ENCODE measurements around the gene DOHH. TPM values are rescaled to one million over a fixed set of nuclear protein-coding genes. Genes with fewer than 3 reads are reported as not detected.
"Not testable (repeated sequence)": the region's sequence is repeated elsewhere in the genome, so short reads cannot be mapped to it uniquely, and the experiment has no call there.

DOHH gene
- total RNA-seq, 3 donors from 2014 or later: 39.2 to 49.9 (median 42.9) TPM

DNA sequence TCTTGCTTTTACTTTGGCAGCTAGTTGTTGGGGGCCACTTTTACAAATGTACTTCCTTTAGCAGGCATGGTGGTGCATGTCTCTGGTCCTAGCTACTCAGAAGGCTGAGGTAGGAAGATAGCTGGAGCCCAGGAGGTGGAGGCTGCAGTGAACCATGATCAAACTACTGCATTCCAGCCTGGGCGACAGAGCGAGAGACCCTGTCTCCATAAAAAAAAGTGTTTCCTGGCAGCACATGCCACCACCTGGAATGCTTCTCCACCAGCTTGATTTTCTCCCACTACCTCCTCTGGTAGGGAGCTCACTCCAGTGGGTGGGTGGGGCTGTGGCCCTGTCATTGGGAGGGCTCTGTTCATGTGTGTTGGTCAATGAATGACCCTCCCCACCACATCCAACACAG lies 18.2 kb upstream of the DOHH start:
- peaks cover 7% of the 10 kb centered on the region for H3K36me3 Mint-ChIP-seq (ENCODE audit: insufficient read depth)
- no peaks in the 10 kb centered on the region for H3K9me3 Mint-ChIP-seq
- no peak for ATAC-seq
- no peak overlapping the region for H3K4me3 Mint-ChIP-seq
- H3K27me3 Mint-ChIP-seq (ENCODE audit: low read depth): no peaks in the 10 kb centered on the region
- peaks cover 38% of the 10 kb centered on the region for H3K4me1 Mint-ChIP-seq (ENCODE audit: low read depth)
- DNase-seq: no peak

DNA sequence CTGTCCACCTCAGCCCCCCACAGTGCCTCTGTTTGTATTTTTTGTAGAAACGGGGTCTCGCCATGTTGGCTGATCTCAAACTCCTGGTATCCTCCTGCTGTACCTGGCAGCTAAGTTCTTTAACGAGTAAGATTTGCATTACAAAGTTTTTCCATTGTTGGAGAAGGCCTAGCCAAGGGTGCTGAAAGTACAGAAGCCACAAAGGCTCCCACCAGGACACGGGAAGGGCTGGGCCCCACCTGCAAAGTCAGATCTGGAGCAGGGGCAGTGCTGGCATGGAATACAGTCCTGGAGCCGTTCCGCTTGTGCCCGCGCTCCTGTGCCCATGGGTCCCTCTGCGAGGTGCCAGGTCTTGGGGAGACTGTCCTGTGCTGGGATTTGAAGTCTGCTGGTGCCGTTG lies 17.8 kb upstream of the DOHH start:
- ATAC-seq (no peak), DNase-seq (no peak)
- H3K27me3 Mint-ChIP-seq (ENCODE audit: low read depth): no peaks in the 10 kb centered on the region
- H3K4me1 Mint-ChIP-seq (ENCODE audit: low read depth): peaks cover 40% of the 10 kb centered on the region
- no peaks in the 10 kb centered on the region for H3K9me3 Mint-ChIP-seq
- H3K36me3 Mint-ChIP-seq (ENCODE audit: insufficient read depth): peaks cover 7% of the 10 kb centered on the region
- H3K4me3 Mint-ChIP-seq: no peak overlapping the region

DNA sequence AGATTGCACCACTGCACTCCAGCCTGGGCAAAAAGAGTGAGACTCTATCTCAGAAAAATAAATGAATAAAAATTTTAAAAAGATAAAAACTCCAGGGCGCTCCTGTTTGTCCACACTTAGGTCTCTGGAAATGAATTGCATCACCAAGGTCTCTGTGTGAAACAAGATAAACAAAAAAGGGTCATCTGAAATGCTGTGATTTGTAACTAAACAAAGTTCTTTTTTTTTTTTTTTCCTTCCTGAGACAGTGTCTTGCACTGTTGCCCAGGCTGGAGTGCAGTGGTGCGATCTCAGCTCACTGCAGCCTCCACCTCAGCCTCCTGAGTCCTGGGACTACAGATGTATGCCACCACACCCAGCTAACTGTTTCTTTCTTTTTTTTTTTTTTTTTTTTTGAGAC lies 17.2 kb upstream of the DOHH start:
- Mint-ChIP-seq H3K9me3 (no peaks in the 10 kb centered on the region), H3K4me3 (no peak overlapping the region), H3K27me3 (ENCODE audit: low read depth) (no peaks in the 10 kb centered on the region), H3K36me3 (ENCODE audit: insufficient read depth) (peaks cover 7% of the 10 kb centered on the region), H3K4me1 (ENCODE audit: low read depth) (peaks cover 40% of the 10 kb centered on the region)
- no peak for DNase-seq
- ATAC-seq: no peak

DNA sequence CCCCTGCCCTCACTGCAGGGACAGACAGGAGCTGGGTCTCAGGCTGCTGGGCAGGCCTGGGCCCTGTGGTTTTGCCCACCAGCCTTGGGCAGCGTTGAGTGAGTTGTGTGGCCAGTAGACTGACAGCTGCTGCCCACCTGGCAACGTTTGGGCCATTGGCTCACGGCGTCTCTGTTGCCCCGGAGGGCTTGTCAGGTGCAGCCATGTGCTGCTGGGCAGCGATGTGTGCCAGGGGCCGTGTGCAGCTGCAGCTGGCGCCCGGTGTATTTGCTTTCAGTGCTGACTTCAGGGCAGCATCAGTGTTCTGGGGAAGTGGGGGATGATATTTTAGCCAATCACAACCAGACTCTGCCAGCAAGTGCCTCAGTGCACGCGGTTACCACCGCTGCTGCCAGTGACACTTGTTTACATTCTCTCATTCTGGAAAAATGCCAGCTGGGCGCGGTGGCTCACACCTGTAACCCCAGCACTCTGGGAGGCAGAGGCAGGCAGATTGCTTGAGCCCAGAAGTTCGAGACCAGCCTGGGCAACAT lies 16.3 kb upstream of the DOHH start:
- Mint-ChIP-seq H3K36me3 (ENCODE audit: insufficient read depth) (peaks cover 4% of the 10 kb centered on the region), H3K4me3 (no peak overlapping the region), H3K4me1 (ENCODE audit: low read depth) (peaks cover 42% of the 10 kb centered on the region), H3K27me3 (ENCODE audit: low read depth) (no peaks in the 10 kb centered on the region), H3K9me3 (no peaks in the 10 kb centered on the region)
- DNase-seq: no peak
- peak; percentile 48 to 59 for ATAC-seq

DNA sequence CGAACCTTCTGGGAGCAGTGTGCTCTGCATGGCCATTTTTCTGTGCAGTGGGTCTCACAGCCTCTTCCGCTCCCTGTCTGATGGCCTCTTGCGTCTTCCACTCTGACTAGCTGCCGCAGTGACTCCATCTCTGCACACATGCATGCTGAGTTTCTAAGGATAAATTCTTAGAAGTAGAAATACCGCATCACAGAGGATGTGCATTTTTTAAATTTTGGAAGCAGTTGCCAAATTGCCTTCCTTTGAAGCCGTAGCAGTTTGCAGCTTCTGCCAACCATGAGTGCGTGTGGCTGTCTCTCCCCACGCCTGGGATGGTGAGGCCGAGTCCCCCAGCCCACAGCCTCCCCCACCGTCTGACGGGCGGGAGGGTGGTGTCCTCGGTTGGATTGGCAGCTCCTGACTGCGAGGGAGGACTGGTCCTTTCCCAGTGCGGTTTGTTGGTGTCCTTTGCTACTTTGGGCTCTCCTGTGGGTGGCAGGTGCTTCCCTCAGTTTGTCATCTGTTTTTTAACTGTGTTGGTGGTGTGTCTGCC lies 15.5 kb upstream of the DOHH start:
- no peak for ATAC-seq
- no peaks in the 10 kb centered on the region for H3K27me3 Mint-ChIP-seq (ENCODE audit: low read depth)
- DNase-seq: no peak
- H3K4me1 Mint-ChIP-seq (ENCODE audit: low read depth): peaks cover 44% of the 10 kb centered on the region
- no peaks in the 10 kb centered on the region for H3K9me3 Mint-ChIP-seq
- peaks cover 2% of the 10 kb centered on the region for H3K36me3 Mint-ChIP-seq (ENCODE audit: insufficient read depth)
- no peak overlapping the region for H3K4me3 Mint-ChIP-seq

DNA sequence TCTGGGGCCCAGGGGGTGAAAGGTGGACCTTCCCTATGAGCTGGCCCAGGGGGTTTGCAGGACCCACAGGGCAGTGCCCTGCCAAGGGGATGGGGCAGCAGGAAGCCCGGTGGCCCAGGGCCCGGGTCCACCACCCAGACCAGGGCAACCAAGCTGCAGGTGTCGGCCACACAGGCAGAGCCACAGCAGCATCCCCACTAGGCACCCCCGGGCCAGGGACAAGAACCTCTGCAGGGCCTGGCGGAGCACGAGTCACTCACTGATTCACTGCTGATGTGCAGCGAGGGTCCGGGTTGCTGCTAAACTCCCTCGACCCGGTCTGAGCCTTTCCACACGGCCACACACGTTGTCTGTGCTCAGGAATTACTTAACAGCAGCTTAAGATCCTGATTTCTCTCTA lies 14.5 kb upstream of the DOHH start:
- H3K9me3 Mint-ChIP-seq: no peaks in the 10 kb centered on the region
- no peak for DNase-seq
- peaks cover 46% of the 10 kb centered on the region for H3K4me1 Mint-ChIP-seq (ENCODE audit: low read depth)
- ATAC-seq: no peak
- H3K4me3 Mint-ChIP-seq: no peak overlapping the region
- H3K27me3 Mint-ChIP-seq (ENCODE audit: low read depth): no peaks in the 10 kb centered on the region
- no peaks in the 10 kb centered on the region for H3K36me3 Mint-ChIP-seq (ENCODE audit: insufficient read depth)

DNA sequence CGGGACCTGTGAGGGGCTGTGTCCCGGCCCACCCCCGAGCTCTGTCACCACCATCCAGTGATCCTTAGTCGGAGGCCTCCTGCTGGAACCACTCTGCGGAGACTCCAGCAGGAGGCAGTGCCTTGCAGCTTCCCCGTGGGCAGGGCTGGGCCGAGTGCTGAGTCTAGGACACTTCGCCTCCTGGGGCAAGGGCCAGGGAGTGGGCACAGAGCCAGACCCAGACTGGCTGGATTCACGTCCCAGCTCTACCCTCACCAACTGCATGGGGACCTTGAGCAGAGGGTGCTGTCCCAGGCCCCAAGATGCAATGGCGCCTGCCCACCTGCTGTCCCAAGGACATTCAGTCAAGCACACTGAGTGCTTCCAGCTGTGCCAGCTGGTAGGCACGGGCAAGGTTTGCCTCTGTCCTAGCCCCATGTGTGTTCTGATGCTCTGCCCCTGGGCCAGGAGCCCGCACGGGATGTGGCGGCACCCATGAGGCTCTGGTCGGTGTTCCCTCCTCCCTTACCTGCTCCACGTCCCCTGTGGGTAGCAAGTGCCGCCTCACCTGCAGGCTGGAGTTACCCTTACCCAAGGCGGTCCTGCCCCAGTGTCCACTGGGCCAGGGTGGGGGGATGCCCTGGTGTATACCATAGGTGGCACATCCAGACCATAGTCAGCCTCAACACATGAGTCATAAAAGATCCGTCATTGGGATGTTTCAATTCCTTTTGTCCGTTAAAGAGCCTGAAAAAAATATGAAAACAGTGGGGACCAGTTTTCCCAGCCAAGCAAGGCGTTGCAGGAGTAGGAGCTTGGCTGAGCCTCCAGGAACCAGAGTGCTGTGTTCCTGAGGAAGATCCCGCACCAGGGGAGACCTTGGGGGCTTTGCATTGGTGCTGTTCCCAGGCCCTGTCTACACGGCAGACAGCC lies 13.0 kb upstream of the DOHH start:
- H3K36me3 Mint-ChIP-seq (ENCODE audit: insufficient read depth): peaks cover 11% of the 10 kb centered on the region
- H3K4me1 Mint-ChIP-seq (ENCODE audit: low read depth): peaks cover 57% of the 10 kb centered on the region
- H3K9me3 Mint-ChIP-seq: no peaks in the 10 kb centered on the region
- no peaks in the 10 kb centered on the region for H3K27me3 Mint-ChIP-seq (ENCODE audit: low read depth)
- DNase-seq (no peak), ATAC-seq (no peak)
- no peak overlapping the region for H3K4me3 Mint-ChIP-seq

DNA sequence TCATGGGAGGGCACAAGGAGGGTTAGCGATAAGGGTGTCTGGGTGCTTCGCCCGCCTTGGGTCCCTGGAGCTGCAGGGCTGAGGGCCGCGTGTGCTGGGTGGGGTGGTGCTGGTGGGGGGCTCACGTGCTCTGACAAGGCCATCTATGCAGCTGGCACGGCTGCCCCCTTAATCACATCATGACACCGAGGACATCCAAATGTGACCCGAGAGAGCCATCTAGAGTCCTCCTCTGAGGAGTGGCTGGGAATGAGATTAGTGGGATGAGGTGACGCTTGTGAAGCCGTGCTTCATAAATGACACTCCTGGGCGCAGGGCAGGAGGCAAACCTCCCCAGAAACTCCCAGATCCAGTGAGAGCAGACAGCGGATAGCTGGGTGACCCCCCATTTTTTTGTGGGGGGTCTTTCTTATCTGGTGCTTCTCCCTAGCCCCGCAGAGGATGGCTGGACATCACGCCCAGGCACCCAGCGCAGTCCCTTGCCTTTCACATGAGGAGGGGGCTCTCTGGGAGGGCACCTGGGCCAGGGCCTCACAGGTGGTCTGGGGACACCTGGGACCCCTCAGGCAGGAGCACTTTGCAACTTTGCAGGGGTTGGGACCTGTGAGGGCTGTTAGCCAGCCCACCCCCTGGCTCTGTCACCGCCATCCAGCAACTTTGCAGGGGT lies 12.2 kb upstream of the DOHH start:
- Mint-ChIP-seq H3K36me3 (ENCODE audit: insufficient read depth) (peaks cover 11% of the 10 kb centered on the region), H3K9me3 (no peaks in the 10 kb centered on the region), H3K4me1 (ENCODE audit: low read depth) (peaks cover 60% of the 10 kb centered on the region), H3K27me3 (ENCODE audit: low read depth) (no peaks in the 10 kb centered on the region), H3K4me3 (no peak overlapping the region)
- ATAC-seq (no peak), DNase-seq (no peak)

DNA sequence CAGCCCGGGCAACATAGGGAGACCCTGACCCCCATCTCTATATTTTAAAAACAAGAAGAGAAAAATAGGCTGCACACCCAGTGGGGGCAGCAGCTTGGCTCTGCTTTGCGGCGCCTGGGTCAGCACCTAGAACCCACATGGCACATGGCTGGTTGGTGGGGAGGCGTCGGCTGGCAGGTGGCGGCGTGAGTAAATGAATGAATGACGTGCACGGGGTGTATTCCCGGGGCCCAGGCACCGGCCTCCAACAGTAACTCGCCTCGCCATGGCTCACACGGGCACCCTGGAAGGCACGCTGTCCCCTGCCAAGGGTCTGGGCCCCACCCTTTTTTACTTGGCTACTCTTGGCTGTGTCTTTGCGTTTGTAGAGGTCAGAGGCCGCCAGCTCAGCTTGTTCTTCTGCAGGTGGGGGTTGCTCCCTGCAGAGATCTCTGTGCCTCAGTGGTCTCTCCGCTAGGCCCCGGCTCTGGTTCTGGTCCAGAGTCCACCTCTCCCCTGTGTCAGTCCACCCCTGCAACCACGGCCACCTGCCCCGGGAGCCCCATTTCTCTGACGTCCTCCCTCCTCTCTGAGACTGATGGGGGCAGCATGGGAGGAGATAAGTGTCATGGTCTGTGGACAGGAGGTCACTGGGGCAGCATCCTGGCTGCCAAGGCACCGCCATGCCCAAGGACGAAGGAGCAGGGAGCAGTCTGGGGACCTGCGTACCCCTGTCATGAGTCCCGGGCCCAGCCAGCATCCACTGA lies 11.2 kb upstream of the DOHH start:
- no peak for ATAC-seq
- no peaks in the 10 kb centered on the region for H3K9me3 Mint-ChIP-seq
- peaks cover 64% of the 10 kb centered on the region for H3K4me1 Mint-ChIP-seq (ENCODE audit: low read depth)
- H3K27me3 Mint-ChIP-seq (ENCODE audit: low read depth): no peaks in the 10 kb centered on the region
- DNase-seq: no peak
- no peak overlapping the region for H3K4me3 Mint-ChIP-seq
- H3K36me3 Mint-ChIP-seq (ENCODE audit: insufficient read depth): peaks cover 11% of the 10 kb centered on the region

DNA sequence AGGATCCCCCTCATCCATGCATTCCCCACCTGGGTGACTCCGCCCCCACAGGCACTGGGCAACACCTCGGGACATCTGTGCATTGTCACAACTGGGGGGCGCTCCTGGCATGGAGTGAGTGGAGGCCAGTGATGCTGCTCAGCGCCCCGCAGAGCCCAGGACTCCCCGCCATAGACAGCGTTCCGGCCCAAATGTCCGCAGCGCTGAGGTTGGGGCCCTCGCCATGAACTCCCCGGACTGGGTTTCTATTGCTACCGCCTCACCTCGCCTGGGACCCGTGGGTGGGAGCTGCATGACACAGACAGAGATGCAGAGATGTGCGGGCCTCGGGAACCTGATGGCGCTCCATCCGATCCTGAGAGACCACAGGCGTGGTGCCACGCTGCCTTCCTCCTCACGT lies 10.3 kb upstream of the DOHH start:
- no peak for ATAC-seq
- Mint-ChIP-seq H3K4me3 (no peak overlapping the region), H3K27me3 (ENCODE audit: low read depth) (no peaks in the 10 kb centered on the region), H3K4me1 (ENCODE audit: low read depth) (peaks cover 57% of the 10 kb centered on the region), H3K36me3 (ENCODE audit: insufficient read depth) (peaks cover 11% of the 10 kb centered on the region), H3K9me3 (no peaks in the 10 kb centered on the region)
- DNase-seq: no peak

DNA sequence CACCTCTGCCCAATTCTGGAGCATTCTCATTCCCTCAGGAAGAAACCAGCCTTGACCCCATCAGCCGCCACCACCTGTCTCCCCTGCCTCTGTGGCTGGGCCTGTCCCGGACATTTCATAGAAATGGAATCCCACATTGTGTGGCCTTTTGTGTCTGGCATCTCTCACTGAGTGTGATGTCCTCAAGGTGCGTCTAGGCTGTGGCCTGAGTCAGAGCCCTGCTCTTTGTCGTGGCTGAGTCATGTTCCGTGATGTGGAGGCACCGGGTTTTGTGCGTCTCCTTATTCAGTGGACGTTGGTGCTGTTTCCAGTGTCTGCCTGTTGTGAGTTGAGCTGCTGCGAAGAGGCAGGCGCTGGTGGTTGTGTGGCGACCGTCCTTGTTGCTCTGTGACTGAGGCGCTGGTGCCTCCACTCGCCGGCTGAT lies 9.1 kb upstream of the DOHH start:
- Mint-ChIP-seq H3K9me3 (no peaks in the 10 kb centered on the region), H3K27me3 (ENCODE audit: low read depth) (no peaks in the 10 kb centered on the region), H3K4me1 (ENCODE audit: low read depth) (peaks cover 57% of the 10 kb centered on the region), H3K4me3 (peak overlapping the region; percentile 61), H3K36me3 (ENCODE audit: insufficient read depth) (peaks cover 11% of the 10 kb centered on the region)
- no peak for DNase-seq
- ATAC-seq: no peak

DNA sequence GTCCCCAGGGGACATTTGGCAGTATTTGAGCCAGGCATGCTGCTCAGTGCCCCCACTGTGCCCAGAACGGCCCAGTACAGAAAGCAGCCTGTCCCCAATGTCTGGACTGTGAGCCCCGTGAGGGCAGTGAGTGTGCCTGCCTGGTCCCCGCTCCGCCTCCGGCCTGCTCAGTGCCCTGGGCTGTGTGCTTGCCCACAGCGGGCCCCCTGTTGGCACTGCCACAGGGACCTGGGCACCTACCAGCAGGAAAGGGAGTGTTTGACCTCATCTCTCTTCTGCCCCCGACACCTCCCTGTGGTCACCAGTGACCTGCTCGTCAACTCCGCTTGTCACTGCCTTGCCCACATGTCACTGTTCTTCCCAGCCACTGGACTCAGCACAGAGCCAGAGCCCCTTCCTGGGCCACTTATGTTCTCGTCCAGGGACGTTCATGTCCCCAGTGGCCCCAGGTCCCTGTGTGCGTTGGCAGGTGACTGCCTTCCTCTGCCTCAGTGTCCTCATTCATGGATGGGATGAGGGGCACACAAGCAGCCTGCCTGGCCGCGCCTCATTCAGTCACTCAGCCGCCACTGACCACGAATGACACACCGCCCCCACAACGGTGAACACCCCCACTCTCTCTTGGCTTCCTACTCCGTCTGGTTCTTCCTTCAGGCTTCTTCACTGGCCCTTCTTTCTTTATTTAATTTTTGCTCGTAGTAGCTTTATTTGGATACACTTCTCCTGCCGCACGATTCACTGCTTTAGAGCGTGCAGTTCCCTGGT lies 8.5 kb upstream of the DOHH start:
- no peak for DNase-seq

DNA sequence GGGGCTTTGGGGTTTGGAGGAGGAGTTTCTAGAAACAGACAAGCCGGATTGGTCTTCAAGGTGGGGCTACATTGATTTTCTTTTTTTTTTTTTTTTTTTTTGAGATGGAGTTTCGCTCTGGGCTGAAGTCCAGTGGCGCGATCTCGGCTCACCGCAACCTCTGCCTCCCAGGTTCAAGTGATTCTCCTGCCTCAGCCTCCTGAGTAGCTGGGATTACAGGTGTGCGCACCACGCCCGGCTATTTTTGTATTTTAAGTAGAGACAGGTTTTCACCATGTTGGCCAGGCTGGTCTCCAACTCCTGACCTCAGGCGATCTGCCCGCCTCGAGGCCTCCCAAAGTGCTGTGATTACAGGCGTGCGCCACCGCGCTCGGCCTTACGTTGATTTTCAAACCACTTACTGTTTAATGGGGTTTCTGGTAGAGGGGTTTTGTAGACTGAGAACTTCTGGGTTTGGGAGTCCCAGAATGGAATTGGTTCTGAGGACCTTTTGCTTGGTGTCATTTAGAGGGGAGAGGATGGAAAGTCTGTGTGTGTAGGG lies 7.7 kb upstream of the DOHH start:
- not testable (repeated sequence) for ATAC-seq; H3K27me3 Mint-ChIP-seq (ENCODE audit: low read depth); DNase-seq; H3K9me3 Mint-ChIP-seq
- peaks cover 50% of the 10 kb centered on the region for H3K4me1 Mint-ChIP-seq (ENCODE audit: low read depth)
- peak overlapping the region; percentile 63 for H3K4me3 Mint-ChIP-seq
- H3K36me3 Mint-ChIP-seq (ENCODE audit: insufficient read depth): peaks cover 11% of the 10 kb centered on the region

More for the DNA sequence above, 8.5 kb upstream of the DOHH start:
- H3K4me1 Mint-ChIP-seq (ENCODE audit: low read depth): peaks cover 53% of the 10 kb centered on the region
- H3K27me3 Mint-ChIP-seq (ENCODE audit: low read depth): no peaks in the 10 kb centered on the region
- no peak for ATAC-seq
- H3K9me3 Mint-ChIP-seq: no peaks in the 10 kb centered on the region
- peaks cover 11% of the 10 kb centered on the region for H3K36me3 Mint-ChIP-seq (ENCODE audit: insufficient read depth)
- peak overlapping the region; percentile 61 for H3K4me3 Mint-ChIP-seq

All from activated T-cell treated with anti-CD3 and anti-CD28 coated beads, Interleukin-2, amount 50 U/mL, for 4 hours (primary cell).